IMR-90 (cell line): ENCODE data around the gene INPP1. TPM values are rescaled to one million over a fixed set of nuclear protein-coding genes. Genes with fewer than 3 reads are reported as not detected.

ENCODE experiments used
- ATAC-seq: fragments of 200-7000 bp; cut with Tn5 transposase; 2 replicates; pipeline ENCODE4 v1.9.1; 2020; ENCODE audit warnings: low read depth, mild to moderate bottlenecking, moderate library complexity
- BruUV-seq: library from RNA; stranded (reverse); fragments of 400-500 nt; replicated peaks from 2 replicates; lab custom pipeline; 2021; lab: Mats Ljungman, UMichigan
- CTCF ChIA-PET: fragments of 300-600 bp; formaldehyde crosslinking; extraction: SDS; loops from one replicate; lab custom pipeline; 2021; ENCODE audit warnings: antibody characterized with exemption; lab: Yijun Ruan, JAX
- POLR2A ChIA-PET: fragments of 300-600 bp; sonication (Branson Sonifier 250); formaldehyde crosslinking; loops from one replicate; lab custom pipeline; 2022; ENCODE audit warnings: antibody characterized with exemption; ENCODE audit not compliant: unreplicated experiment; lab: Charles Lee
- DNase-seq: peaks from one replicate; pipeline ENCODE4 v3.0.0; 2013
- H2AFZ ChIP-seq: replicated peaks from 2 replicates; pipeline ENCODE3; 2013; ENCODE audit warnings: low read length, mild to moderate bottlenecking; ENCODE audit not compliant: poor library complexity
- H2AK5ac ChIP-seq: 2 replicates; pipeline ENCODE4 v1.6.1; 2013; ENCODE audit warnings: low read depth, low read length, inconsistent platforms
- H2AK9ac ChIP-seq: replicated peaks from 2 replicates; pipeline ENCODE3; 2013; ENCODE audit warnings: mild to moderate bottlenecking, low read depth, low read length, moderate library complexity; ENCODE audit not compliant: poor library complexity
- H2BK120ac ChIP-seq: 2 replicates; pipeline ENCODE4 v1.6.1; 2013; ENCODE audit warnings: low read depth, low read length, inconsistent platforms
- H2BK15ac ChIP-seq: 3 replicates; pipeline ENCODE4 v1.6.1; 2013; ENCODE audit warnings: low read depth, low read length, inconsistent platforms
- H2BK20ac ChIP-seq: 2 replicates; pipeline ENCODE4 v1.6.1; 2013; ENCODE audit warnings: low read depth, mild to moderate bottlenecking, inconsistent platforms, low read length, moderate library complexity
- H2BK5ac ChIP-seq: 2 replicates; pipeline ENCODE4 v1.6.1; 2013; ENCODE audit warnings: mild to moderate bottlenecking, low read depth, low read length, inconsistent platforms; ENCODE audit not compliant: poor library complexity, severe bottlenecking
- H3K14ac ChIP-seq: replicated peaks from 2 replicates; pipeline ENCODE4 v1.6.1; 2013; ENCODE audit warnings: low read depth, low read length, inconsistent platforms
- H3K18ac ChIP-seq: 2 replicates; pipeline ENCODE4 v1.6.1; 2013; ENCODE audit warnings: low read depth, low read length, control low read depth
- H3K23ac ChIP-seq: 2 replicates; pipeline ENCODE4 v1.6.1; 2013; ENCODE audit warnings: low read depth, low read length, inconsistent platforms
- H3K27ac ChIP-seq: 2 replicates; pipeline ENCODE4 v1.5.1; 2013; ENCODE audit warnings: mild to moderate bottlenecking, control low read depth, low read length; ENCODE audit not compliant: insufficient read depth
- H3K27me3 ChIP-seq: 2 replicates; pipeline ENCODE4 v1.6.1; 2013; ENCODE audit warnings: low read length; ENCODE audit not compliant: control insufficient read depth, insufficient read depth
- H3K36me3 ChIP-seq: 2 replicates; pipeline ENCODE4 v1.6.1; 2013; ENCODE audit warnings: low read length, mixed read lengths; ENCODE audit not compliant: control insufficient read depth, insufficient read depth
- H3K4ac ChIP-seq: 2 replicates; pipeline ENCODE4 v1.6.1; 2013; ENCODE audit warnings: low read depth, low read length, inconsistent platforms
- H3K4me1 ChIP-seq: 2 replicates; pipeline ENCODE4 v1.6.1; 2013; ENCODE audit warnings: low read length, mixed read lengths; ENCODE audit not compliant: control insufficient read depth, insufficient read depth
- H3K4me2 ChIP-seq: 2 replicates; pipeline ENCODE4 v1.6.1; 2013; ENCODE audit warnings: low read depth, mild to moderate bottlenecking, control low read depth, low read length, moderate library complexity
- H3K4me3 ChIP-seq: 2 replicates; pipeline ENCODE4 v1.5.1; 2013; ENCODE audit warnings: low read depth, mild to moderate bottlenecking, control low read depth, low read length, moderate library complexity; ENCODE audit not compliant: insufficient read depth
- H3K56ac ChIP-seq: 2 replicates; pipeline ENCODE4 v1.6.1; 2013; ENCODE audit warnings: low read length, inconsistent platforms; ENCODE audit not compliant: insufficient read depth; ENCODE audit errors: extremely low read depth
- H3K79me1 ChIP-seq, 2 experiments: 2 replicates each; pipeline ENCODE4 v1.6.1; 2013; ENCODE audit warnings: low read length in 2 of 2, inconsistent platforms in 1 of 2, low read depth in 1 of 2
- H3K9ac ChIP-seq: 2 replicates; pipeline ENCODE4 v1.6.1; 2013; ENCODE audit warnings: low read depth, low read length, control low read depth
- H3K9me1 ChIP-seq: 2 replicates; pipeline ENCODE4 v1.6.1; 2013; ENCODE audit warnings: low read length, inconsistent platforms; ENCODE audit not compliant: insufficient read depth
- H3K9me3 ChIP-seq: 2 replicates; pipeline ENCODE4 v1.6.1; 2013; ENCODE audit warnings: low read length; ENCODE audit not compliant: control insufficient read depth, insufficient read depth
- H4K20me1 ChIP-seq: 2 replicates; pipeline ENCODE4 v1.6.1; 2013; ENCODE audit warnings: low read length, inconsistent platforms; ENCODE audit not compliant: insufficient read depth
- H4K5ac ChIP-seq: 2 replicates; pipeline ENCODE4 v1.6.1; 2013; ENCODE audit warnings: mild to moderate bottlenecking, low read depth, low read length, control low read depth
- H4K8ac ChIP-seq, 2 experiments: 2 replicates each; pipeline ENCODE4 v1.6.1; 2013; ENCODE audit warnings: low read depth in 2 of 2, low read length in 2 of 2, control low read depth in 1 of 2, inconsistent platforms in 1 of 2
- H4K91ac ChIP-seq: 2 replicates; pipeline ENCODE4 v1.6.1; 2013; ENCODE audit warnings: low read depth, low read length, inconsistent platforms; ENCODE audit not compliant: insufficient read depth
- BHLHE40 ChIP-seq: fragments of 150-350 bp; IDR thresholded peaks from 2 replicates; pipeline ENCODE4 v1.6.1; 2016; ENCODE audit warnings: mild to moderate bottlenecking, low read depth, low read length
- CEBPB ChIP-seq: IDR thresholded peaks from 2 replicates; pipeline ENCODE4 v1.6.1; 2012; ENCODE audit warnings: low read depth, low read length, improper control_type of control experiment
- CTCF ChIP-seq: conservative IDR thresholded peaks from 2 replicates; pipeline ENCODE4 v1.5.1; 2012; ENCODE audit warnings: mild to moderate bottlenecking, low read depth, low read length, improper control_type of control experiment
- ELK1 ChIP-seq: fragments of 150-350 bp; IDR thresholded peaks from 2 replicates; pipeline ENCODE4 v1.6.1; 2016; ENCODE audit warnings: low read depth, mild to moderate bottlenecking, low read length, moderate library complexity, borderline replicate concordance
- FOS ChIP-seq: fragments of 150-350 bp; IDR thresholded peaks from 2 replicates; pipeline ENCODE4 v1.6.1; 2016; ENCODE audit warnings: low read depth, low read length
- MAFK ChIP-seq: IDR thresholded peaks from 2 replicates; pipeline ENCODE4 v1.6.1; 2012; ENCODE audit warnings: low read depth, low read length, improper control_type of control experiment
- MAZ ChIP-seq: IDR thresholded peaks from 2 replicates; pipeline ENCODE4 v1.6.1; 2012; ENCODE audit warnings: low read depth, mild to moderate bottlenecking, low read length, improper control_type of control experiment, moderate library complexity, borderline replicate concordance
- MXI1 ChIP-seq: IDR thresholded peaks from 2 replicates; pipeline ENCODE4 v1.6.1; 2012; ENCODE audit warnings: low read depth, mild to moderate bottlenecking, low read length, moderate library complexity, borderline replicate concordance
- POLR2A ChIP-seq: IDR thresholded peaks from 2 replicates; pipeline ENCODE4 v1.6.1; 2012; ENCODE audit warnings: mild to moderate bottlenecking, low read depth, low read length
- RAD21 ChIP-seq: IDR thresholded peaks from 2 replicates; pipeline ENCODE4 v1.6.1; 2012; ENCODE audit warnings: low read length, improper control_type of control experiment
- RFX5 ChIP-seq: IDR thresholded peaks from 2 replicates; pipeline ENCODE4 v1.8.0; 2012; ENCODE audit warnings: low read depth, mild to moderate bottlenecking, low read length, moderate library complexity
- SMC3 ChIP-seq: fragments of 150-350 bp; IDR thresholded peaks from 2 replicates; pipeline ENCODE4 v1.6.1; 2016; ENCODE audit warnings: low read depth, mild to moderate bottlenecking, antibody characterized with exemption, low read length, moderate library complexity
- USF2 ChIP-seq: fragments of 150-350 bp; IDR thresholded peaks from 2 replicates; pipeline ENCODE4 v1.6.1; 2017; ENCODE audit warnings: mild to moderate bottlenecking, antibody characterized with exemption, low read length, low read depth
- WGBS, 2 experiments: methylation state at CpG; one replicate each; pipeline versions ENCODE4 v1.1.5 to v1.1.7; 2013; ENCODE audit warnings: missing lambda C conversion rate in 2 of 2; ENCODE audit not compliant: insufficient read length in 1 of 2; ENCODE audit errors: extremely low coverage in 2 of 2; 5-methylcytosine and 5-hydroxymethylcytosine counted together
- dilution Hi-C: fragments of 300-500 bp; cut with HindIII; formaldehyde crosslinking; loops from one replicate; pipeline ENCODE4 v1.14.3; 2018; ENCODE audit warnings: low sequenced_read_pairs; ENCODE audit not compliant: unreplicated experiment
- in situ Hi-C: fragments of 300-500 bp; cut with MboI; formaldehyde crosslinking; loops from 3 replicates; pipeline ENCODE4 v1.14.3; 2019; ENCODE audit warnings: low sequenced_read_pairs, inconsistent platforms, mixed read lengths
- intact Hi-C: fragments of 100-400 bp; cut with micrococcal nuclease; formaldehyde crosslinking; loops from 2 replicates; pipeline ENCODE4 v1.10.0; 2022
- polyA plus RNA-seq, 3 experiments: library from polyadenylated mRNA; depleted of rRNA; stranded (reverse); fragments of >200 nt; gene quantifications; 2 replicates each; pipeline ENCODE4 v1.2.3, GENCODE V29; 2012; ENCODE audit warnings: low replicate concordance in 1 of 3
- total RNA-seq: library from RNA; depleted of rRNA; stranded (reverse); fragments of >200 nt; gene quantifications from 2 replicates; pipeline ENCODE4 v1.2.3, GENCODE V29; 2012

INPP1 gene
- total and polyA plus RNA-seq, 2 of the 4 experiments (the other 2 are of a cell fraction) = 4.1 to 10.1 TPM

GRCh38 chr2:190405995-190406394, 62.6 kb downstream of the INPP1 start:
- Histone ChIP-seq H2AK9ac (no peak overlapping the region), H4K5ac (no peak overlapping the region), H3K27me3 (peaks cover 13% of the 10 kb centered on the region; the same call in 1 of the 2 replicates), H3K36me3 (no peaks in the 10 kb centered on the region), H3K9me1 (no peaks in the 10 kb centered on the region), H4K20me1 (no peaks in the 10 kb centered on the region), H4K91ac (no peak overlapping the region), H3K14ac (no peak overlapping the region), H2AFZ (no peak overlapping the region), H3K79me1 (no peaks in the 10 kb centered on the region), H3K27ac (no peak overlapping the region), H2AK5ac (no peak overlapping the region), H3K4ac (no peak overlapping the region), H3K9ac (no peak overlapping the region), H3K56ac (no peak overlapping the region), H2BK15ac (no peak overlapping the region), H3K4me2 (no peak overlapping the region), H2BK5ac (no peak overlapping the region), H3K4me3 (no peak overlapping the region), H3K4me1 (no peaks in the 10 kb centered on the region), H2BK120ac (no peak overlapping the region), H3K9me3 (no peaks in the 10 kb centered on the region), H3K23ac (no peak overlapping the region), H3K18ac (no peak overlapping the region), H2BK20ac (no peak overlapping the region), H4K8ac (no peak overlapping the region)
- ATAC-seq (no peak), DNase-seq (no peak)
- POLR2A ChIA-PET = no interaction called here
- no CpG with 5 or more reads among the region's 3 CpGs for whole genome bisulfite sequencing, 2 experiments
- TF ChIP-seq RAD21 (no peak), BHLHE40 (no peak), MAFK (no peak), CEBPB (no peak), MXI1 (no peak), SMC3 (no peak), FOS (no peak), CTCF (no peak), MAZ (no peak), USF2 (no peak), RFX5 (no peak), ELK1 (no peak), POLR2A (no peak)
- CTCF ChIA-PET = no interaction called here
- no TSS peak for BruUV-seq
- in situ Hi-C loops (no loop called here), intact Hi-C loops (loop anchor here (5.0 kb wide), 2 partner anchors 61 to 91 kb away; no protein-coding TSS in a partner anchor), dilution Hi-C loops (no loop called here)
